HK-2 (cell line): ENCODE data around the gene FAAH2.
"Not testable (repeated sequence)": the region's sequence is repeated elsewhere in the genome, so short reads cannot be mapped to it uniquely, and the experiment has no call there.

ENCODE experiments used
- DNase-seq: peaks from one replicate; pipeline ENCODE4 v3.0.0-alpha.2; 2018; ENCODE audit not compliant: unreplicated experiment

Gene FAAH2

GRCh38 chrX:57380026-57380796 is 93.7 kb downstream of the FAAH2 start:
- DNase-seq = no peak

- not testable (repeated sequence) for DNase-seq
Measured at GRCh38 chrX:57394162-57394561, 107.7 kb downstream of the FAAH2 start.

GRCh38 chrX:57403191-57403590 is 116.7 kb downstream of the FAAH2 start:
- DNase-seq = not testable (repeated sequence)

GRCh38 chrX:57406149-57406548 is 119.6 kb downstream of the FAAH2 start:
- no peak for DNase-seq

GRCh38 chrX:57417827-57418226 is 131.3 kb downstream of the FAAH2 start:
- DNase-seq = no peak

GRCh38 chrX:57422289-57422688 is 135.8 kb downstream of the FAAH2 start:
- DNase-seq = no peak

GRCh38 chrX:57422790-57423189 is 136.3 kb downstream of the FAAH2 start:
- no peak for DNase-seq

GRCh38 chrX:57445076-57445475 is 158.6 kb downstream of the FAAH2 start:
- DNase-seq = no peak

GRCh38 chrX:57445832-57446231 is 159.3 kb downstream of the FAAH2 start:
- DNase-seq = no peak

GRCh38 chrX:57447856-57448255 is 161.3 kb downstream of the FAAH2 start:
- DNase-seq = no peak

- DNase-seq = no peak
Measured at GRCh38 chrX:57451426-57452020, 165.0 kb downstream of the FAAH2 start.

- DNase-seq = peak; percentile 6
Measured at GRCh38 chrX:57453901-57454300, 167.4 kb downstream of the FAAH2 start.

GRCh38 chrX:57481514-57481913 is 195.0 kb downstream of the FAAH2 start:
- DNase-seq = no peak

DNA sequence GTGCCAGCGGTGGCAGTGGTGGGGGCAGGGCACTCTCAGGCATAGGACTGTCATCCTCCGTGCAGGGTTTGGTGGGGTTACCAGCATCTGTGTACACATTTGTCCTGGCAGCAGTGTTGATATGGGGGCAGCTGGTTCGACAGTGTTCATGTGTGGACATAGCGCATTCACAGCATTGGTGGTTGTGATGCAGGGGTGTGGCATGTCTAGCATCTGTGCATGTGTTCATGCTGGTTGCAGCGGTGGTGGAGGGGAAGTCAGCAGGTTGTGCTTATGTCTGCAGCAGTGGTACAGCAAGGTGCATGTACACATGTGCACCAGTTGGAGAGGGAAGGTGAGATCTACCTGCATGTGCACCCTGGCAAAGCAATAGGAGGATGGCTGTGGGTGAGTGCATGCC is 230.0 kb downstream of the FAAH2 start:
- no peak for DNase-seq

- DNase-seq = no peak
Measured at GRCh38 chrX:57519578-57520118, 233.1 kb downstream of the FAAH2 start.

- DNase-seq = no peak
Measured at GRCh38 chrX:57528670-57529255, 242.3 kb downstream of the FAAH2 start.
